ENCODE data around the gene TRIOBP. TPM values are rescaled to one million over a fixed set of nuclear protein-coding genes. Genes with fewer than 3 reads are reported as not detected.

The TRIOBP gene
- total RNA-seq, 1 experiment from 2014 or later = 92.5 TPM

DNA sequence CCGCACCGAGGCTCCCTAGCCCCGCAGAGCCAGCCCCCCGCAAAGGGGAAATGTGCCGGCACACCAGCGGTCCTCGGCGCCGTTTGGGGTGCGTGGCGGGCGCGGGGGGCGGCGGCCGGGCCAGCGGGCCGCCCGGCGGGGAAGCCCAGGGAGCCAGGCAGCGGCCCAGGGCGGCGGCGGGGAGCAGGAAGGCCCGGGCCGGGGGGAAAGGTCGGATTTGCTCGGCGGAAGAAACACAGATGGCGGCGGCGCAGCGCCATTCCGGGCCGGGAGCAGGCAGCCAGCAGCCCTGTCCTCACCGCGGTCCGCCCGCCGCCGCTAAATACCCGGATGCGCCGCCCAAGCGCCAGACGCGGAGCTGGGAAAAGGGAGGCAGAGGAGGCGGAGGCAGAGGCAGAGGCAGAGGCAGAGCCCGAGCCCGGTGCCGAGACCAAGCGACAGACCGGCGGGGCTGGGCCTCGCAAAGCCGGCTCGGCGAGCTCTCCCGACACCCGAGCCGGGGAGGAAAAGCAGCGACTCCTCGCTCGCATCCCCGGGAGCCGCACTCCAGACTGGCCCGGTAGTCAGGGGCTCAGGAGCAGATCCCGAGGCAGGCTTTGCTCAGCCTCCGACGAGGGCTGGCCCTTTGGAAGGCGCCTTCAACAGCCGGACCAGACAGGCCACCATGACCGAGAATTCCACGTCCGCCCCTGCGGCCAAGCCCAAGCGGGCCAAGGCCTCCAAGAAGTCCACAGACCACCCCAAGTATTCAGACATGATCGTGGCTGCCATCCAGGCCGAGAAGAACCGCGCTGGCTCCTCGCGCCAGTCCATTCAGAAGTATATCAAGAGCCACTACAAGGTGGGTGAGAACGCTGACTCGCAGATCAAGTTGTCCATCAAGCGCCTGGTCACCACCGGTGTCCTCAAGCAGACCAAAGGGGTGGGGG, 108.3 kb downstream of the TRIOBP start:
- Histone ChIP-seq H3K27me3 (replicated peaks) (peaks cover 5% of the 10 kb centered on the region; the same call in 1 of the 2 replicates), H3K9me3 (replicated peaks) (no peaks in the 10 kb centered on the region), H3K27ac (peak overlapping the region; percentile 64), H3K36me3 (no peaks in the 10 kb centered on the region), H3K4me1 (replicated peaks) (peaks cover 46% of the 10 kb centered on the region), H3K4me3 (peak overlapping the region; percentile 56)
- DNase-seq (ENCODE audit: low read depth in 1 of 2, low spot score in 2 of 2) = peak; percentile 79 to 87

DNA sequence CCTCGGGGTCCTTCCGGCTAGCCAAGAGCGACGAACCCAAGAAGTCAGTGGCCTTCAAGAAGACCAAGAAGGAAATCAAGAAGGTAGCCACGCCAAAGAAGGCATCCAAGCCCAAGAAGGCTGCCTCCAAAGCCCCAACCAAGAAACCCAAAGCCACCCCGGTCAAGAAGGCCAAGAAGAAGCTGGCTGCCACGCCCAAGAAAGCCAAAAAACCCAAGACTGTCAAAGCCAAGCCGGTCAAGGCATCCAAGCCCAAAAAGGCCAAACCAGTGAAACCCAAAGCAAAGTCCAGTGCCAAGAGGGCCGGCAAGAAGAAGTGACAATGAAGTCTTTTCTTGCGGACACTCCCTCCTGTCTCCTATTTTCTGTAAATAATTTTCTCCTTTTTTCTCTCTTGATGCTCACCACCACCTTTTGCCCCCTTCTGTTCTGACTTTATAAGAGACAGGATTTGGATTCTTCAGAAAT, 109.0 kb downstream of the TRIOBP start:
- H3K4me1 ChIP-seq (replicated peaks) = peaks cover 46% of the 10 kb centered on the region
- no peak for DNase-seq (ENCODE audit: low read depth in 1 of 2, low spot score in 2 of 2)
- no peak overlapping the region for H3K27ac ChIP-seq
- H3K9me3 ChIP-seq (replicated peaks) = no peaks in the 10 kb centered on the region
- peak overlapping the region; percentile 56 for H3K4me3 ChIP-seq
- peaks cover 5% of the 10 kb centered on the region; the same call in 1 of the 2 replicates for H3K27me3 ChIP-seq (replicated peaks)
- H3K36me3 ChIP-seq = no peaks in the 10 kb centered on the region

DNA sequence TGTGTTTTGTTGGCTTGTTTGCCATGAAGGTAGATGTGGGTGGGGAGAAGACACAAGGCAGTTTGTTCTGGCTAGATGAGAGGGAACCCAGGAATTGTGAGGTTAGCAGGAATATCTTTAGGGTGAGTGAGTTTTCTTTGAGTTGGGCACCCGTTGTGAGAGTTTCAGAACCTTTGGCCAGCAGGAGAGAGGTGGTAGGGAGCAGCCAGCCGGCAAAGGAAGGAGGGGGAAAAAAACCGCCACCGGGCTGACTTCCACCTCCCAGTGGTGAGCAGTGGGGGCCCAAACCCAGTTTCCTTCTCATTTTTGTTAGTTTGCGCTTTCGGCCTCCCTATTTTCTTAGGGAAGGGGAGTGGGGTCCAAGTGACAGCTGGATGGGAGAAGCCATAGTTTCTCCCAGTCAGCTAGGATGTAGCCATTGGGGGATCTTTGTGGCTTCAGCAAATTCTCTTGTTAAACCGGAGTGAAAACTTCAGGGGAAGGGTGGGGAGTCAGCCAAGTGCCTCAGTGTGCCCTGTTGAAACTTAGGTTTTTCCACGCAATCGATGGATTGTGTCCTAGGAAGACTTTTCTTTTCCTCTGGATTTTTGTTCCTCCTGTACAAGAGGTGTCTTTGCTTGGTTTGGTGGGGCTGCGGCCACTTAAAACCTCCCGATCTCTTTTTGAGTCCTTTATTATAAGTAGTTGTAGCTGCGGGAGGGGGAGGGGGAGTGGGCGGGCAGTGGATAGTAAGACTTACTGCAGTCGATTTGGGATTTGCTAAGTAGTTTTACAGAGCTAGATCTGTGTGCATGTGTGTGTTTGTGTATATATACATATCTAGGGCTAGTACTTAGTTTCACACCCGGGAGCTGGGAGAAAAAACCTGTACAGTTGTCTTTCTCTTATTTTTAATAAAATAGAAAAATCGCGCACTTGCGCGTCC, 109.8 kb downstream of the TRIOBP start:
- H3K27me3 ChIP-seq (replicated peaks) = peaks cover 5% of the 10 kb centered on the region; the same call in 1 of the 2 replicates
- H3K36me3 ChIP-seq = no peaks in the 10 kb centered on the region
- no peak overlapping the region for H3K27ac ChIP-seq
- no peak for DNase-seq (ENCODE audit: low read depth in 1 of 2, low spot score in 2 of 2)
- no peaks in the 10 kb centered on the region for H3K9me3 ChIP-seq (replicated peaks)
- H3K4me3 ChIP-seq = peak overlapping the region; percentile 56
- H3K4me1 ChIP-seq (replicated peaks) = peaks cover 46% of the 10 kb centered on the region

DNA sequence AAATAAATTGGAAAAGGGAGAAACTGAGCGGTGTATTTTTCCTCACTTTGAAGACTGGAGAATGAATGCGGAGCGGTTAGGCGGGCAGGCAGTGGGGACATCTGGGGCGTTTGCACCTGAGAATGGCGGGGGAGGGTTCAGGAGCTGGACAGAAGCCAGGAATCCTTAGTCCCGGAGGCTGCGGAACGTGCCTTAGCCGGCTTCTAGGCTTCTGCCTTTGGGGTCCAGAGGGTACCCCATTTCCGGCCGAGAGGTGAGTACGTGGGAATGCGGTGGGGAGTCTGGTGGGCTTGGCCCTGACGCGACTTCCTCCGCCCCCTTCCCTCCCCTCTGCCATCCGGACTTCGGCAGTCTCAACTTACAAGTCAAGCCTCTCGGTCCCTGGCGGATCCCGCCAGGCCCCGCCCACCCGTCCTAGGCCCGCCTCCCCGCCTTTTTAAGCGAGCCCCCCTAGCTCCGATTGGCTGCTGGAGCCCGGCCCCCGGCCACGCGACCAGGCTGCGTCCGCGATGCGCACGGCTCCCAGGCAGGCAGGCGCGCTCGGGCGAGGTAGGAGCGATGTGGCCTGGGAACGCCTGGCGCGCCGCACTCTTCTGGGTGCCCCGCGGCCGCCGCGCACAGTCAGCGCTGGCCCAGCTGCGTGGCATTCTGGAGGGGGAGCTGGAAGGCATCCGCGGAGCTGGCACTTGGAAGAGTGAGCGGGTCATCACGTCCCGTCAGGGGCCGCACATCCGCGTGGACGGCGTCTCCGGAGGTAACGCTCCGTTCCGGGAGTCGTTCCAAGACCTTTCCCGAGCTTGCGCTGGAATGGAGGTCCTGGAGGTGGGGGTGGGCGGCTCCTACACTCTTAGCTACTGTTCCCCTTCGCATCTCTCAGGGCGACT, 110.8 kb downstream of the TRIOBP start, which contains the start of gene GCAT:
GCAT (plus strand) TSS at position 525 of the 884 bp plus-strand sequence; CDS start at position 559, 34 bp downstream.
- Histone ChIP-seq H3K4me1 (replicated peaks) (peaks cover 39% of the 10 kb centered on the region), H3K27me3 (replicated peaks) (no peaks in the 10 kb centered on the region), H3K27ac (no peak within 1 kb of the TSS), H3K9me3 (replicated peaks) (no peaks in the 10 kb centered on the region), H3K4me3 (peak within 1 kb of the TSS; percentile 56), H3K36me3 (peaks cover 2% of the 10 kb centered on the region)
- peak; percentile 90 to 96 for DNase-seq (ENCODE audit: low read depth in 1 of 2, low spot score in 2 of 2)

DNA sequence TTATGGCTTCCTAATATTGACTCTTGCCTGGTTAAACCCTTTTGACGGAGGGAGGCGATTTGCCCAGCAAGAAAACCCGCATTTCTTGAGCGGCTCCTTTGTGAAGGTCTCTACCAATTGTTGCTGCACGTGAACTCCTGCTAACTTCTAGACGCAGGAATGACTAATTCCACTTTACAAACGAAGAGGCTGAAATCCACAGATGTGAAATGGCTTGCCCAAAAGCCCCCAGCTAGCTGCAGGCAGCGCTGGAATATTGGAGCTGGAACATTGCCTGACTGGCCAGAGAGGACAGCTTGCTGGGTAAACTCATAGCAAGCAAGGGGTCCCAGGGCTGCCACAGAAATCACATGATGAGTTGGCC, 111.4 kb downstream of the TRIOBP start:
- peaks cover 7% of the 10 kb centered on the region for H3K36me3 ChIP-seq
- H3K4me3 ChIP-seq = peak overlapping the region; percentile 56
- H3K4me1 ChIP-seq (replicated peaks) = peaks cover 37% of the 10 kb centered on the region
- no peaks in the 10 kb centered on the region for H3K9me3 ChIP-seq (replicated peaks)
- H3K27me3 ChIP-seq (replicated peaks) = no peaks in the 10 kb centered on the region
- no peak for DNase-seq (ENCODE audit: low read depth in 1 of 2, low spot score in 2 of 2)
- H3K27ac ChIP-seq = no peak overlapping the region

DNA sequence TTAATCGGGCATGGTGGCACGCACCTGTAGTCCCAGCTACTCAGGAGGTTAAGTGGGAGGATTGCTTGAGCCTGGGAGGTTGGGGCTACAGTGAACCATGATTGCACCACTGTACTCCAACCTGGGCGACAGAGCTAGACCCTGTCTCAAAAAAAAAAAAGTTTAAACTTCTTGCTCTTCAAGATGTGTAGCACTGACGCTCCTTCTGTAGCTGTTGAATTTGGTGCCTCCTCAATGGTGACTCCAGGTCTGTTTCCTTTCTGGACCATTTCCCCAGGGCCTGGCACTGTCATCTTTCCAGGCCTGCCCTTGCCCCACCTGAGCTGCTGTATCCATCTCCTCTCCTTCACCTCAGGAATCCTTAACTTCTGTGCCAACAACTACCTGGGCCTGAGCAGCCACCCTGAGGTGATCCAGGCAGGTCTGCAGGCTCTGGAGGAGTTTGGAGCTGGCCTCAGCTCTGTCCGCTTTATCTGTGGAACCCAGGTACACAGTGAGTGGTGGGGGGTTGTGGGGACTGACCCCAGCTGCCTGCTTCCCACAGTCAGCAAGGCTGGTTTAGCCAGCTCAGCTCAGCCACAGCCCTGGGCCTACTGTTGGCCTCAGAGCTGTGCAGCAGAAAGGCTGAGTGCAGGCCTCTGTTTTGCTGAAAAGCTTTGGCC, 113.0 kb downstream of the TRIOBP start:
- Histone ChIP-seq H3K4me1 (replicated peaks) (peaks cover 30% of the 10 kb centered on the region), H3K9me3 (replicated peaks) (no peaks in the 10 kb centered on the region), H3K4me3 (no peak overlapping the region), H3K36me3 (peaks cover 21% of the 10 kb centered on the region), H3K27ac (no peak overlapping the region), H3K27me3 (replicated peaks) (no peaks in the 10 kb centered on the region)
- no peak for DNase-seq (ENCODE audit: low read depth in 1 of 2, low spot score in 2 of 2)

DNA sequence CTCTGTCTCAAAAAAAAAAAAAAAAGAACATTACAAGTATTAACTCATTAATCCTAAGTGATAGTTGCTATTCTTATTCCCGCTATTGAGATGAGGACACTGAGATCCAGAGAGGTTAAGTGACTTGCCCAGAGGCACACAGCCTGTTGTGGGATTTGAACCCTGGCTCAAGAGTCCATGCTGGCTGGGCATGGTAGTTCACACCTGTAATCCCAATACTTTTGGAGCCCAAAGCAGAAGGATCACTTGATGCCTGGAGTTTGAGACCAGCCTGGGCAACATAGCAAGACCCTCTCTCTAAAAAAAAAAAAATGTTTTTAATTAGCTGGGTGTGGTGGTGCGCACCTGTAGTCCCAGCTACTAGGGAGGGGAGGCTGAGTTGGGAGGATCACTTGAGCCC, 115.0 kb downstream of the TRIOBP start:
- H3K27me3 ChIP-seq (replicated peaks) = no peaks in the 10 kb centered on the region
- peaks cover 34% of the 10 kb centered on the region for H3K36me3 ChIP-seq

DNA sequence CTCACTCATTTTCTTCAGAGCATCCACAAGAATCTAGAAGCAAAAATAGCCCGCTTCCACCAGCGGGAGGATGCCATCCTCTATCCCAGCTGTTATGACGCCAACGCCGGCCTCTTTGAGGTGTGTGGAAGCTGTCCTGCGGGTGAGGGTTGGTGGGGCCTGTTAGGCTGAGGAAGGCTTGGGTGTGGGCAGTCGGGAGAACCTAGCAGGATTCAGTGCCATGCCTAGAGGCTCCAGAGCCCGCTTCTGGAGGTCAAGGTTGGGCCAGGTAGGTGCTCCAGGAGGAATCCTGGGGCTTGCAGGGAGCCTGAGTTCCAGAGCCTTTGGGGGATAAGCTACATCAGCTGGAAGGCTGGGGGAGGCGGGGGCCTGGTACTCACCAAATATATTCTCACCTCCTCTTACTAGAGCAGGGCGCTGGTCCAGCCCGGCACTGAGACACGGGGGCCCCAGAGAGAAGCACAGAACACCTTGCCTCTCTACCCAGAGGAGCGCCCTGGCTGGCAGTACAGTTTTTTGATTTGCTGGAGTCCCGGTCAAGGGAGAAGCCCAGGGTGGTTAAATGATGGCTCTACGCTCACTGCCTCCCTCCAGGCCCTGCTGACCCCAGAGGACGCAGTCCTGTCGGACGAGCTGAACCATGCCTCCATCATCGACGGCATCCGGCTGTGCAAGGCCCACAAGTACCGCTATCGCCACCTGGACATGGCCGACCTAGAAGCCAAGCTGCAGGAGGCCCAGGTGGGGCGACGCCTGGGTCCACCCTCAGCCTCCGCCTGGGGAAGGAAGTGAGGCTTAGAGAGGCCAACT, 116.2 kb downstream of the TRIOBP start:
- no peaks in the 10 kb centered on the region for H3K9me3 ChIP-seq (replicated peaks)
- DNase-seq (ENCODE audit: low read depth in 1 of 2, low spot score in 2 of 2) = no peak
- no peaks in the 10 kb centered on the region for H3K27me3 ChIP-seq (replicated peaks)
- peaks cover 34% of the 10 kb centered on the region for H3K36me3 ChIP-seq
- no peak overlapping the region for H3K4me3 ChIP-seq
- no peak overlapping the region for H3K27ac ChIP-seq
- peaks cover 13% of the 10 kb centered on the region for H3K4me1 ChIP-seq (replicated peaks)

More for the DNA sequence above, 115.0 kb downstream of the TRIOBP start:
- H3K27ac ChIP-seq = no peak overlapping the region
- no peaks in the 10 kb centered on the region for H3K9me3 ChIP-seq (replicated peaks)
- H3K4me1 ChIP-seq (replicated peaks) = peaks cover 11% of the 10 kb centered on the region; the same call in 1 of the 2 replicates
- no peak overlapping the region for H3K4me3 ChIP-seq
- no peak for DNase-seq (ENCODE audit: low read depth in 1 of 2, low spot score in 2 of 2)

DNA sequence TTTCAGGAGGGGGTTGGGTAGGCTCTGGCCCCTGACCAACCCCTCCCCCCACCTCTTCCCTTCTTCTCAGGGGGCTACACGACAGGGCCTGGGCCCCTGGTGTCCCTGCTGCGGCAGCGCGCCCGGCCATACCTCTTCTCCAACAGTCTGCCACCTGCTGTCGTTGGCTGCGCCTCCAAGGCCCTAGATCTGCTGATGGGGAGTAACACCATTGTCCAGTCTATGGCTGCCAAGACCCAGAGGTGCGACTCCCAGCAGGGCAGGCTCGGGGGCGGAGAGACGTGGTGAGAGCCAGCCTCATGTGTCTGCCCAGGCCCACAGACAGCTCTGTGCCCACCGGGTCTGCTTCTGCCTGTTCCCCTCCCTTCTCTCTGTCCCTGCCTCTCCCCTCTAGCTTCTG, 118.7 kb downstream of the TRIOBP start:
- Histone ChIP-seq H3K27ac (no peak overlapping the region), H3K36me3 (peaks cover 34% of the 10 kb centered on the region), H3K27me3 (replicated peaks) (peaks cover 11% of the 10 kb centered on the region), H3K9me3 (replicated peaks) (peaks cover 7% of the 10 kb centered on the region; the same call in 1 of the 2 replicates), H3K4me1 (replicated peaks) (peaks cover 15% of the 10 kb centered on the region), H3K4me3 (no peak overlapping the region)
- DNase-seq (ENCODE audit: low read depth in 1 of 2, low spot score in 2 of 2) = no peak

DNA sequence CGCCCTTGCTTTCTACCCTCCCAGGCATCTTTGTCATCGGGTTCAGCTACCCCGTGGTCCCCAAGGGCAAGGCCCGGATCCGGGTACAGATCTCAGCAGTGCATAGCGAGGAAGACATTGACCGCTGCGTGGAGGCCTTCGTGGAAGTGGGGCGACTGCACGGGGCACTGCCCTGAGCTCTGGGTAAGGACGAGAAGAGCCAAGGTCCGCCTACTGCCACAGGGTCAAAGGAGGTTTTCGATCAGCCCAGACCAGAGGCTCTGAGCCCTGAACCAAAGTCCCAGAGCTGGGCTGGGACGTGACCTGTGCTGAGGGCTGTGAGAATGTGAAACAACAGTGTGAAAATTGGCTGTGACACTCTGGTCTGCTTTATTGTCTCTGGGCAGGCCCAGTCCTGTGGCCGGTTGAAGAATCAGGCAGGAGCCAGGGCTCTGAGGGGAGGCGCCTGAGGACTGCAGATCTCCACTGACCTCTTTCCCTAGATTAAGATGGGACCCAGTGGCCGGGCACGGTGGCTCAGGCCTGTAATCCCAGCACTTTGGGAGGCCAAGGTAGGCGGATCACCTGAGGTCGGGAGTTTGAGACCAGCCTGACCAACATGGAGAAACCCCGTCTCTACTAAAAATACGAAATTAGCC, 119.8 kb downstream of the TRIOBP start:
- DNase-seq (ENCODE audit: low read depth in 1 of 2, low spot score in 2 of 2) = no peak
- peaks cover 15% of the 10 kb centered on the region for H3K4me1 ChIP-seq (replicated peaks)
- peaks cover 11% of the 10 kb centered on the region for H3K27me3 ChIP-seq (replicated peaks)
- H3K4me3 ChIP-seq = no peak overlapping the region
- peaks cover 7% of the 10 kb centered on the region; the same call in 1 of the 2 replicates for H3K9me3 ChIP-seq (replicated peaks)
- H3K36me3 ChIP-seq = peaks cover 34% of the 10 kb centered on the region
- H3K27ac ChIP-seq = no peak overlapping the region

DNA sequence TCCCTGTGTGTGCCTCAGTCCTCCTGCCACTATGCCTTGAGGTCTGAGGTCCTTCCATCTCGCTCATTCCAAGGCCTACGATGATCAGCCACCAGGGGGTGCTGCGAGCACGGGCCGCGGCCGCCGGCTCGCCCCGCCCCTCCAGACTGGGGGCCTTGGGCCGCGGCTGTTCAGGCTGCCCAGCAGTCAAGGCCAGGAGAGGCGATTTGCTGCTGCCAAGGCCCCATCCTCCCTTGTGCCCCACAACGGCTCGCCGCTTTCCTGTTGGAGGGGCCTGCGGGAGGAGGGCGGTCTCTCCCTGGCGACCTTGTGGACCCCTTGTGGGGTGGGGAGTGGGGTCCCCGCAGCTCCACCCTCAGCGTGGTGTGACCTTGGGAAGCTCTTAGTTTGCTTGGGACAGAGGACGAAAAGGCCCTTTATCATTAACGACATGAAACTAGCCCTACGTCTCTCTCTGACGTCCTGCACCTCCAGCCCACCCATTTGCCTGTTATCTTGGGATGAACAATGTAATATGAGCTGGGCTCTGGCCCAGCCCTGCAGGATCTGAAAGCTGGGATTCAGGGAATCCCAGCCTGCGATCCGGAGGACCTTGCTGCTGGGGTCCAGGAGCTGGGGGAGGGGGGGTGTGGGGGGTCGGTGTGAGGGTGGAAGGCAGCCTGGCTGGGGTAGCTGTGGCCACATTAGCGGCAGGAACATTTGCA, 121.0 kb downstream of the TRIOBP start:
- Histone ChIP-seq H3K27ac (no peak overlapping the region), H3K27me3 (replicated peaks) (peaks cover 17% of the 10 kb centered on the region), H3K4me3 (no peak overlapping the region), H3K9me3 (replicated peaks) (peaks cover 7% of the 10 kb centered on the region; the same call in 1 of the 2 replicates), H3K4me1 (replicated peaks) (peaks cover 15% of the 10 kb centered on the region), H3K36me3 (peaks cover 30% of the 10 kb centered on the region)
- peak; percentile 79 to 81 for DNase-seq (ENCODE audit: low read depth in 1 of 2, low spot score in 2 of 2)
